ENCODE measurements around the gene DCAKD. TPM values are rescaled to one million over a fixed set of nuclear protein-coding genes. Genes with fewer than 3 reads are reported as not detected.

DCAKD gene
- total and polyA plus RNA-seq, 10 of the 15 experiments (the other 5 are each of a cell fraction or from before 2014, with no cell fraction given) = 11.6 to 62.7 (median 38.3) TPM

- no peak for TF ChIP-seq CTCF (IDR thresholded peaks at IDR 0.05 in 2 of 3, conservative IDR thresholded peaks at IDR 0.05 in 1 of 3; ENCODE audit: control insufficient read depth in 2 of 3, extremely low read depth in 1 of 3, insufficient read depth in 1 of 3, low read depth in 3 of 3, low read length in 3 of 3)
- TF ChIP-seq IKZF2 (IDR thresholded peaks at IDR 0.05) = no peak
- no peak for TF ChIP-seq FOS (IDR thresholded peaks at IDR 0.05; ENCODE audit: borderline replicate concordance, extremely low read depth, insufficient read length)
- TF ChIP-seq SMC3 (IDR thresholded peaks at IDR 0.05; ENCODE audit: borderline replicate concordance, low read length) = no peak
- TF ChIP-seq ZBED1 (IDR thresholded peaks at IDR 0.05; ENCODE audit: borderline replicate concordance) = no peak
- no peak for TF ChIP-seq LARP7 (IDR thresholded peaks at IDR 0.05)
- no peak for TF ChIP-seq ZNF384 (IDR thresholded peaks at IDR 0.05; ENCODE audit: borderline replicate concordance, low read depth, low read length)
- no peak for TF ChIP-seq SPI1 (IDR thresholded peaks at IDR 0.05; ENCODE audit: borderline replicate concordance, insufficient read depth, low read depth, low read length)
- TF ChIP-seq CHD1 (IDR thresholded peaks at IDR 0.05; ENCODE audit: low read depth, low read length) = no peak
- TF ChIP-seq PBX3 (IDR thresholded peaks at IDR 0.05; ENCODE audit: insufficient replicate concordance, low read depth, low read length) = no peak
- no peak for TF ChIP-seq NFYB (IDR thresholded peaks at IDR 0.05; ENCODE audit: insufficient read depth, low read depth, low read length)
- TF ChIP-seq MEF2B (IDR thresholded peaks at IDR 0.05; ENCODE audit: partially characterized antibody, poor library complexity, severe bottlenecking) = no peak
These were observed 12.5 kb downstream of the DCAKD start (continued) for GRCh38 chr17:45038728-45039634.
